DMS53 (cell line): ENCODE measurements around the gene DRC3.
"Not testable (repeated sequence)": the region's sequence is repeated elsewhere in the genome, so short reads cannot be mapped to it uniquely, and the experiment has no call there.

ENCODE experiments used
- DNase-seq: peaks from one replicate; lab custom pipeline; 2025; lab: John Stamatoyannopoulos, UW

The DRC3 gene

GRCh38 chr17:17994271-17995069 lies 21.8 kb downstream of the DRC3 start:
- DNase-seq = no peak

- not testable (repeated sequence) for DNase-seq
Measured at GRCh38 chr17:17995887-17996286, 23.2 kb downstream of the DRC3 start.

- DNase-seq = no peak
Measured at GRCh38 chr17:17998934-17999333, 26.3 kb downstream of the DRC3 start.

- DNase-seq = peak; percentile 22
Measured at GRCh38 chr17:17999364-18000029, 26.8 kb downstream of the DRC3 start.

- DNase-seq = no peak
Measured at GRCh38 chr17:18000030-18000408, 27.4 kb downstream of the DRC3 start.

GRCh38 chr17:18002171-18002570 lies 29.5 kb downstream of the DRC3 start:
- no peak for DNase-seq

- no peak for DNase-seq
Measured at GRCh38 chr17:18004345-18004744, 31.7 kb downstream of the DRC3 start.

- DNase-seq = no peak
Measured at GRCh38 chr17:18004884-18005305, 32.2 kb downstream of the DRC3 start.

GRCh38 chr17:18005496-18005895 lies 32.8 kb downstream of the DRC3 start:
- DNase-seq = no peak

GRCh38 chr17:18006495-18007239 lies 34.0 kb downstream of the DRC3 start:
- DNase-seq = no peak

- DNase-seq = no peak
Measured at GRCh38 chr17:18008496-18009268, 36.0 kb downstream of the DRC3 start.

- no peak for DNase-seq
Measured at GRCh38 chr17:18009609-18010420, 37.2 kb downstream of the DRC3 start.

GRCh38 chr17:18011286-18011685 lies 38.6 kb downstream of the DRC3 start:
- no peak for DNase-seq

GRCh38 chr17:18014006-18014405 lies 41.3 kb downstream of the DRC3 start:
- DNase-seq = no peak

- DNase-seq = no peak
Measured at GRCh38 chr17:18015593-18015992, 42.9 kb downstream of the DRC3 start.

- DNase-seq = no peak
Measured at GRCh38 chr17:18016426-18016825, 43.8 kb downstream of the DRC3 start.

- DNase-seq = no peak
Measured at GRCh38 chr17:18017958-18018357, 45.3 kb downstream of the DRC3 start.

GRCh38 chr17:18018411-18018921 lies 45.8 kb downstream of the DRC3 start:
- DNase-seq = no peak

GRCh38 chr17:18019838-18020154 lies 47.1 kb downstream of the DRC3 start:
- no peak for DNase-seq

GRCh38 chr17:18020971-18021370 lies 48.3 kb downstream of the DRC3 start:
- DNase-seq = no peak

- DNase-seq = no peak
Measured at GRCh38 chr17:18021372-18021771, 48.7 kb downstream of the DRC3 start.
